ENCODE measurements around the gene ST8SIA1. TPM values are rescaled to one million over a fixed set of nuclear protein-coding genes. Genes with fewer than 3 reads are reported as not detected.

ST8SIA1 gene
- total RNA-seq, 4 donors from 2014 or later, result 0.72 to 7.1 (median 2.5) TPM

DNA sequence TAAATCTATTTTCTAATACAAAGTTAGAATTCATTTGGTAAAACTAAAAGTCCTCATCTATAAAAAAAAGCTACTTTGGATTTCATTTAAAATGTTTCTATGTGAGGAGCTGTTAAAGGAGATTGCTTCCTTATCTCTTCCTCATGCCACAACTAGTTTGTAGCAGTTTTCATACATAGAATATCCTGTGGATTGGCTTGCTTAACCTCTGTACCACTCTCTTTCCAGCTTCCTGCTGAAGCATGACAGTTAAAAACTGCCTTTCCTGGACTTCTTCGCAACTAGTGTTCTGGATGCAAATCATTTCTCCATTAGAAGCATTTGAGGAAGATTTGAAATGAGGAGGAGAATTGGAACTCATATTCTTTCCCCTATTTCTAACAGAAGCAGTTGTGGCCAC is 49.6 kb downstream of the ST8SIA1 start:
- DNase-seq (ENCODE audit: low spot score) (no peak), ATAC-seq (ENCODE audit: low FRiP score) (no peak)
- TF ChIP-seq, protein P1, sequence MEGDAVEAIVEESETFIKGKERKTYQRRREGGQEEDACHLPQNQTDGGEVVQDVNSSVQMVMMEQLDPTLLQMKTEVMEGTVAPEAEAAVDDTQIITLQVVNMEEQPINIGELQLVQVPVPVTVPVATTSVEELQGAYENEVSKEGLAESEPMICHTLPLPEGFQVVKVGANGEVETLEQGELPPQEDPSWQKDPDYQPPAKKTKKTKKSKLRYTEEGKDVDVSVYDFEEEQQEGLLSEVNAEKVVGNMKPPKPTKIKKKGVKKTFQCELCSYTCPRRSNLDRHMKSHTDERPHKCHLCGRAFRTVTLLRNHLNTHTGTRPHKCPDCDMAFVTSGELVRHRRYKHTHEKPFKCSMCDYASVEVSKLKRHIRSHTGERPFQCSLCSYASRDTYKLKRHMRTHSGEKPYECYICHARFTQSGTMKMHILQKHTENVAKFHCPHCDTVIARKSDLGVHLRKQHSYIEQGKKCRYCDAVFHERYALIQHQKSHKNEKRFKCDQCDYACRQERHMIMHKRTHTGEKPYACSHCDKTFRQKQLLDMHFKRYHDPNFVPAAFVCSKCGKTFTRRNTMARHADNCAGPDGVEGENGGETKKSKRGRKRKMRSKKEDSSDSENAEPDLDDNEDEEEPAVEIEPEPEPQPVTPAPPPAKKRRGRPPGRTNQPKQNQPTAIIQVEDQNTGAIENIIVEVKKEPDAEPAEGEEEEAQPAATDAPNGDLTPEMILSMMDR (IDR thresholded peaks at IDR 0.05), result no peak

DNA sequence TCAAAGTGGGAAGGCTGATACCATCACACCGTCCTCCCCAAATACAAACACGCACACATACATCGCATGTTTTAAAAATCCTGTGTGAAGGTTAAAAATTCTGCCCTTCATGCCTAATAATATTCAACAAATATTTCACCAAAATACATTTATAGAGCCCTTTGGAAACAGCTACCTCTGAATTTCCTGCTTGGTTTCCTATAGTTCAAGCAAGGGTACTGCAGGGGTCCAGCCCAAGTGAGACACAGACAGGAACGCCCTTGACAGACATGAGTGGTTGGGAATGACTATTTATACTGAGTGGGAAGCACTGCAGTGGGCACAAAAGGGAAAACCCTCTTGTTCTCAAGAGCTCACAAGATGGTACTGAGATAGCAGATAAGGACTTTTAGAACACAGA is 51.0 kb downstream of the ST8SIA1 start:
- ATAC-seq (ENCODE audit: low FRiP score) (no peak), DNase-seq (ENCODE audit: low spot score) (no peak)
- TF ChIP-seq, protein P1 (IDR thresholded peaks at IDR 0.05), result no peak

DNA sequence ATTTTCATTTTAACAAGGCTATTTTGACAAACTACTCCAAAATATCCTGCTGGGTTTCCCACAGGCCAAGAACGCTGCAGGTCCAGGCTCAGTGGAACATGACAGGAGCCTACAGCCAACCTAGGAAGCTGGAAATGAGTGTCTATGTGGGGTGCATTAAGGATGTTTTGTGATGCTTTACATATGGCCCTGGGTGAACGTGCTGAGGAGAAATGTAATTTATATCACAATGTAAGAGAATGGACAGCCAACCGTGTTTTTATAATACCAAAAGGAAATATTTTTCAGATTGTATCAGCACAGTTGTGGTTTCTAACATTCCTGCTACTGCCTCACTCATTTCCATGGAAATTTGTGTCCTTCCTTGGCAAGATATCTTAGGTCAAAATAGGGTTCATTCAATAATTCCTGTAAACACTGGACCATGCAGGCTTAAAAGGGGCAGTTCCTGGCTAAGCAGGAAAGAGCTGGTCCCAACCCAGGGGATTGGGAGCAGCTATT is 51.5 kb downstream of the ST8SIA1 start:
- TF ChIP-seq, protein P1 (IDR thresholded peaks at IDR 0.05), result no peak
- ATAC-seq (ENCODE audit: low FRiP score) (no peak), DNase-seq (ENCODE audit: low spot score) (no peak)

DNA sequence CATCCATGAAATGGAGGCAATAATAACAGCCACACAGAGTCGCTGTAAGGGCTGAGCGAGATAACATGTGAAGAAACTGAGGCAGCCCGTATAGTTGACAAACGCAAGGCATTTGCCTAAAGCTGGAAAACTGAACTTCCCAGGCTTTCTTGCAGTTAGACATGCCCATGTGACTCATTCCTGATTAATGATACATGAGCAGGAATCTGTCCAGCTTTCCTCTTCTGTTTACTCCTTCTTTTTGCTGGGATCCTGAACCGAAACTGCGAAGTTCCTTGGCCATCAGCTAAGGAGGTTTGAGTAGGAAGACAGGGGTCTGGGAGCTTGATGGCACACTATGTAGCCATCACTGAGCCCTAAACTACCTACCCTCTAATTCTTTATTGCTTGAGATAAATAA is 52.2 kb downstream of the ST8SIA1 start:
- ATAC-seq (ENCODE audit: low FRiP score) (peak; percentile 74), DNase-seq (ENCODE audit: low spot score) (no peak)
- TF ChIP-seq, protein P1 (IDR thresholded peaks at IDR 0.05), result no peak

GRCh38 chr12:22276867-22277266 is 57.6 kb downstream of the ST8SIA1 start:
- ATAC-seq (ENCODE audit: low FRiP score) (no peak), DNase-seq (ENCODE audit: low spot score) (no peak)
- TF ChIP-seq, protein P1 (IDR thresholded peaks at IDR 0.05), result no peak

GRCh38 chr12:22276313-22276712 is 58.2 kb downstream of the ST8SIA1 start:
- TF ChIP-seq, protein P1 (IDR thresholded peaks at IDR 0.05), result no peak
- ATAC-seq (ENCODE audit: low FRiP score), result no peak
- no peak for DNase-seq (ENCODE audit: low spot score)

DNA sequence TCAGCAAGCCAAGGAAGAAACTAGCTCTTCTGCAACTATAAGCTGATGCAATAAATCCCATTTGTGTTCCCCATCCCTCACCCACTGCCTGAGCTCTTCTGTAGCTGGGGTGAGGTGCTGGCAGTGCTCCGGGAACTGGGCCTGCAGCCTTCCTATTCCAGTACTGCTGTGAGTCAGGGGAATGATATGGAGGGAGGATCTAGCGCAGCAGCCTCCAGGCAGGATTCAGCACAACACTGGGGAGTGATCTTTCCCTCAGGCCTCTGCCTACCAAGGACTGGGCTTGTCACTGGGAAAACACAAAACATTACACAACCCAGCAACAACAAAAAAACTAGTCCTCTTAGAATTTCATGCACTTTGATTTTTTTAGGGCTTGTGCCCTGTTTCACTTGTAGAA is 58.7 kb downstream of the ST8SIA1 start:
- DNase-seq (ENCODE audit: low spot score), result peak; percentile 76
- peak; percentile 99 for ATAC-seq (ENCODE audit: low FRiP score)
- TF ChIP-seq, protein P1 (IDR thresholded peaks at IDR 0.05), result no peak

Measured in omental fat pad (tissue), 4 donors.